Large intestine (tissue), 3 donors: Measurements from ENCODE around the gene ZNF217. TPM values are rescaled to one million over a fixed set of nuclear protein-coding genes. Genes with fewer than 3 reads are reported as not detected.
"Not testable (repeated sequence)": the region's sequence is repeated elsewhere in the genome, so short reads cannot be mapped to it uniquely, and the experiment has no call there.

ENCODE experiments used
- DNase-seq, 2 donors: peaks; one replicate each; pipeline versions ENCODE4 v3.0.0 to v3.0.0-alpha.2; 2013
- H3K27ac ChIP-seq: one replicate; pipeline ENCODE4 v1.5.1; 2013; ENCODE audit warnings: low read length
- H3K27me3 ChIP-seq: 2 replicates; pipeline ENCODE4 v1.6.1; 2013; ENCODE audit warnings: low read length; ENCODE audit not compliant: control insufficient read depth, insufficient read depth
- H3K36me3 ChIP-seq: 2 replicates; pipeline ENCODE4 v1.6.1; 2013; ENCODE audit warnings: low read length; ENCODE audit not compliant: control insufficient read depth, insufficient read depth
- H3K4me1 ChIP-seq: one replicate; pipeline ENCODE4 v1.6.1; 2013; ENCODE audit warnings: low read length; ENCODE audit not compliant: control insufficient read depth, insufficient read depth
- H3K4me3 ChIP-seq: one replicate; pipeline ENCODE4 v1.5.1; 2013; ENCODE audit warnings: low read length
- H3K9me3 ChIP-seq: one replicate; pipeline ENCODE4 v1.6.1; 2013; ENCODE audit warnings: mild to moderate bottlenecking, low read depth, low read length, moderate library complexity; ENCODE audit not compliant: control insufficient read depth
- WGBS: methylation state at CpG from one replicate; pipeline ENCODE4 v1.1.5; 2013; ENCODE audit warnings: low lambda C conversion rate; ENCODE audit not compliant: insufficient coverage; 5-methylcytosine and 5-hydroxymethylcytosine counted together
- polyA plus RNA-seq: library from polyadenylated mRNA; unstranded; fragments of 120-200 nt; gene quantifications from one replicate; pipeline ENCODE4 v1.2.1, GENCODE V29; 2013

ZNF217 gene
- polyA plus RNA-seq, 1 donor = 23.8 TPM

- no peak overlapping the region for H3K27ac ChIP-seq
- peaks cover 63% of the 10 kb centered on the region for H3K36me3 ChIP-seq
- no peaks in the 10 kb centered on the region for H3K27me3 ChIP-seq
- no peak for DNase-seq
- WGBS = 91% methylated on average over 6 of the region's 8 CpGs
- H3K4me3 ChIP-seq = no peak overlapping the region
- H3K4me1 ChIP-seq = no peaks in the 10 kb centered on the region
- H3K9me3 ChIP-seq = no peaks in the 10 kb centered on the region
Observed at GRCh38 chr20:53568351-53568750, 25.3 kb downstream of the ZNF217 start.

- DNase-seq = no peak
- no peak overlapping the region for H3K4me3 ChIP-seq
- WGBS = 100% methylated on average over 2 of the region's 3 CpGs
- no peaks in the 10 kb centered on the region for H3K4me1 ChIP-seq
- no peaks in the 10 kb centered on the region for H3K27me3 ChIP-seq
- peaks cover 56% of the 10 kb centered on the region for H3K36me3 ChIP-seq
- H3K9me3 ChIP-seq = no peaks in the 10 kb centered on the region
- no peak overlapping the region for H3K27ac ChIP-seq
Observed at GRCh38 chr20:53567379-53567917, 26.2 kb downstream of the ZNF217 start.

DNA sequence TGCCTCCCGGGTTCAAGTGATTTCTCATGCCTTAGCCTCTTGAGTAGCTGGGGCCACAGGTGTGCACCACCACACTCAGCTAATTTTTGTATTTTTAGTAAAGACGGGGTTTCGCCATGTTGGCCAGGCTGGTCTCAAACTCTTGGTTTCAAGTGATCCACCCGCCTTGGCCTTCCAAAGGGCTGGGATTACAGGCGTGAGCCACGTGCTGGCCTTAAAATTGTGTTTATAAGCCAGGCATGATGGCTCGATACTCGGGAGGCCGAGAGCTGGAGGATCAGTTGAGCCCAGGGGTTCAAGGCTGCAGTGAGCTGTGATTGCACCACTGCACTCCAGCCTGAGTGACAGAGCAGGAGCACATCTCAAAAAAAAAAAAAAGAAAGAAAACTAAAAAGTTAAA, 27.0 kb downstream of the ZNF217 start:
- DNase-seq = not testable (repeated sequence)
- no CpG with 5 or more reads among the region's 9 CpGs for WGBS

DNA sequence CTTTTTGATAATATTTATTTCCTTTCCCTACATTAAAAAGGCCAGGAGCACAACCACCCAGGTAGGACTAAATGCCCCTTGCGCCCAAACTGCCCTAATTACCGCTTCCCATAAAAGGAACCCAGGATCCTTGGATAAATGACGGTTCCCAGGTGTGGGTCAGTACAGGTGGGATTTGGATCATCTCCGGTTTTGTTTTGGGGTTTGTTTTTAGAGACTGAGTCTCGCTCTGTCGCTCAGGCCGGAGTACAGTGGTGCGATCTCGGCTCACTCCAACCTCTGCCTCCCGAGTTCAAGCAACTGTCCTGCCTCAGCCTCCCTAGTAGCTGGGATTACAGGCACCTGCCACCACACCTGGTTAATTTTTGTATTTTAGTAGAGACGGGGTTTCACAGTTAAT, 28.4 kb downstream of the ZNF217 start:
- Histone ChIP-seq H3K36me3 (peaks cover 38% of the 10 kb centered on the region), H3K27me3 (no peaks in the 10 kb centered on the region), H3K4me3 (no peak overlapping the region), H3K4me1 (no peaks in the 10 kb centered on the region), H3K27ac (no peak overlapping the region), H3K9me3 (no peaks in the 10 kb centered on the region)
- WGBS = no CpG with 5 or more reads among the region's 11 CpGs
- no peak for DNase-seq

More for the DNA sequence above, 27.0 kb downstream of the ZNF217 start:
- H3K4me1 ChIP-seq, H3K27me3 ChIP-seq, H3K4me3 ChIP-seq, H3K27ac ChIP-seq, H3K9me3 ChIP-seq: not testable (repeated sequence)
- peaks cover 50% of the 10 kb centered on the region for H3K36me3 ChIP-seq

DNA sequence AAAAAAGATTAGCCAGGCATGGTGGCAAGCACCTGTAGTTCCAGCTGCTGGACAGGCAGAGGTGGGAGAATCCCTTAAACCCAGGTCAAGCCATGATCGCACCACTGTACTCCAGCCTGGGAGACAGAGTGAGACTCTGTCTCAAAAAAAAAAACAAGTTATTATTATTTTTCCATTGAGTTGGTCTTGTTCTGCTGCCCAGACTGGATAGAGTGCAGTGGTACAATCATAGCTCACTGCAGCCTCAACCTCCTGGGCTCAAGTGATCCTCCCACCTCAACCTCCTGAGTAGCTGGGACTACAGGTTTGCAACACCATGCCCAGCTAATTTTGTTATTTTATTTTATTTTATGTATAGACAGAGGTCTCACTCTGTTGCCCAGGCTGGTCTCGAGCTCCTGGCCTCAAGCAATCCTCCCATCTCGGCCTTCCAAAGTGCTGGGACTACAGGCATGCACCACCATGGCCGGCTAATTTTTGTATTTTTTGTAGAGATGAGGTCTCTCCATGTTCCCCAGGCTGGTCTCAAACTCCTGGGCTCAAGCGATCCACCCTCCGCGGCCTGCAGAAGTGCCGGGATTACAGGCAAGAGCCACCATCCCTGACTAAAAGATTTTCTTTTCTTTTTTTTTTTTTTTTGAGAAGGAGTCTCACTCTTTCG, 31.4 kb downstream of the ZNF217 start:
- not testable (repeated sequence) for H3K27ac ChIP-seq, DNase-seq, H3K9me3 ChIP-seq, H3K4me1 ChIP-seq, H3K4me3 ChIP-seq, H3K27me3 ChIP-seq
- peaks cover 19% of the 10 kb centered on the region for H3K36me3 ChIP-seq
- no CpG with 5 or more reads among the region's 9 CpGs for WGBS

- H3K4me1 ChIP-seq = no peaks in the 10 kb centered on the region
- no peak overlapping the region for H3K27ac ChIP-seq
- H3K9me3 ChIP-seq = no peaks in the 10 kb centered on the region
- no peak overlapping the region for H3K4me3 ChIP-seq
- no CpG with 5 or more reads among the region's 5 CpGs for WGBS
- H3K27me3 ChIP-seq = no peaks in the 10 kb centered on the region
- peaks cover 15% of the 10 kb centered on the region for H3K36me3 ChIP-seq
- DNase-seq = no peak
Observed at GRCh38 chr20:53561505-53561904, 32.1 kb downstream of the ZNF217 start.

DNA sequence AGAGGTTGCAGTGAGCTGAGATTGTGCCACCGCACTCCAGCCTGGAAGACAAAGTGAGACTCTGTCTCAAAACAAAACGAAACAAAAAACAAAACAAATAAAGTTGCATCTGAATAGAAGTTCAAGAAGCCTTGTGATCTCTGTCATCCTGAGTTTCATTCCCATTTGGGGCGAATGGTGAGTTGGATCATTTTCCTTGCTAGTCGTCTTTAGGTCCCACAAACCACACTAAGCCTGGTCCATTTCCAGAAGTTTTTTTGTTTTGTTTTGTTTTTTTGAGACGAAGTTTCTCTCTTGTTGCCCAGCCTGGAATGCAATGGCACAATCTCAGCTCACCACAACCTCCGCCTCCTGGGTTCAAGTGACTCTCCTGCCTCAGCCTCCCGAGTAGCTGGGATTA, 33.8 kb downstream of the ZNF217 start:
- WGBS = 89% methylated on average over 3 of the region's 7 CpGs
- Histone ChIP-seq H3K27me3 (no peaks in the 10 kb centered on the region), H3K27ac (no peak overlapping the region), H3K4me3 (no peak overlapping the region), H3K36me3 (peaks cover 2% of the 10 kb centered on the region), H3K4me1 (no peaks in the 10 kb centered on the region), H3K9me3 (no peaks in the 10 kb centered on the region)
- DNase-seq = no peak

DNA sequence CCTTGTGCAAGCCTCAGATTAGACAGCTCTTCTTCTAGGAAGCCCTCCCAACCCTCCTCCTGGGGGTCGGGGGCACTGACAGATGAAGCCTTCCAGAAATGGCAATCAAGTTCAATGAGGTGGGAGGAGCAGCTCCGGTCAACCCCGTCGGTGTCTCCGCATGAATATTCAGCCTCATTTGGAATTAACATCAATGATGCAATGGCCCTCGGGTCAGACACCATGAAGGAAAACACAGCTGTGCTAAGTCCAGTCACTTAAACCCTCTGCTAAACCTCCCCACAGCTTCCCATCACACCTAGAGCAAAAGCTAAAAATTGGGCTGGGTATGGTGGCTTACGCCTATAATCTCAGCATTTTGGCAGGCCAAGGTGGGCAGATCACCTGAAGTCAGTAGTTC, 36.5 kb downstream of the ZNF217 start:
- H3K9me3 ChIP-seq = no peaks in the 10 kb centered on the region
- WGBS = no CpG with 5 or more reads among the region's 7 CpGs

GRCh38 chr20:53556267-53556897, 37.3 kb downstream of the ZNF217 start:
- WGBS = 100% methylated on average over 1 of the region's 11 CpGs
- H3K27ac ChIP-seq = no peak overlapping the region
- H3K36me3 ChIP-seq = no peaks in the 10 kb centered on the region

More for the DNA sequence above, 36.5 kb downstream of the ZNF217 start:
- Histone ChIP-seq H3K27me3 (no peaks in the 10 kb centered on the region), H3K27ac (no peak overlapping the region), H3K36me3 (no peaks in the 10 kb centered on the region), H3K4me1 (no peaks in the 10 kb centered on the region), H3K4me3 (no peak overlapping the region)
- DNase-seq = no peak

DNA sequence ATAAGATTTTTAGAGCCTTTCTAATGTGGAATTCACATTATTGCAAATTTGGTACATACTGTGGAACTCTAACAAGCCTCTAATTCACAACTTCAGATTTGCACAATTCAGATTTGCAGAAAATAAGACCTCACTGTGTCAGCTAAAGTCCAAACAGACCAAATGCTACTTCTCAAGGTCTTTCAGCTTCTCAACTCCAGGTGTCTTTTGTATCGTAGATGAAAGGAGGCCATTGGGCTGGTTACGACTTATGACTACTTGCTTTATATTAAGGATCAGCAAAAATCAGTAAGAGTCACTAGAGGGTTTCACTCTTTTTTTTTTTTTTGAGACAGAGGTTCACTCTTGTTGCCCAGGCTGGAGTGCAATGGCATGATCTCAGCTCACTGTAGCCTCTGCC, 37.8 kb downstream of the ZNF217 start:
- DNase-seq = no peak
- Histone ChIP-seq H3K27ac (no peak overlapping the region), H3K36me3 (no peaks in the 10 kb centered on the region), H3K27me3 (no peaks in the 10 kb centered on the region), H3K9me3 (no peaks in the 10 kb centered on the region), H3K4me1 (no peaks in the 10 kb centered on the region), H3K4me3 (no peak overlapping the region)
- no CpG with 5 or more reads among the region's 2 CpGs for WGBS

More at GRCh38 chr20:53556267-53556897, 37.3 kb downstream of the ZNF217 start:
- no peaks in the 10 kb centered on the region for H3K4me1 ChIP-seq
- H3K4me3 ChIP-seq = no peak overlapping the region
- H3K9me3 ChIP-seq = no peaks in the 10 kb centered on the region
- DNase-seq = no peak
- H3K27me3 ChIP-seq = no peaks in the 10 kb centered on the region
